DMS153 treated with DMSO at 0.1 percent for 48 hours (cell line): ENCODE measurements around the gene TRIM45.
"Not testable (repeated sequence)": the region's sequence is repeated elsewhere in the genome, so short reads cannot be mapped to it uniquely, and the experiment has no call there.

Source experiments
- DNase-seq: peaks from one replicate; lab custom pipeline; 2025; ENCODE audit not compliant: unreplicated experiment; lab: John Stamatoyannopoulos, UW

TRIM45 gene

DNA sequence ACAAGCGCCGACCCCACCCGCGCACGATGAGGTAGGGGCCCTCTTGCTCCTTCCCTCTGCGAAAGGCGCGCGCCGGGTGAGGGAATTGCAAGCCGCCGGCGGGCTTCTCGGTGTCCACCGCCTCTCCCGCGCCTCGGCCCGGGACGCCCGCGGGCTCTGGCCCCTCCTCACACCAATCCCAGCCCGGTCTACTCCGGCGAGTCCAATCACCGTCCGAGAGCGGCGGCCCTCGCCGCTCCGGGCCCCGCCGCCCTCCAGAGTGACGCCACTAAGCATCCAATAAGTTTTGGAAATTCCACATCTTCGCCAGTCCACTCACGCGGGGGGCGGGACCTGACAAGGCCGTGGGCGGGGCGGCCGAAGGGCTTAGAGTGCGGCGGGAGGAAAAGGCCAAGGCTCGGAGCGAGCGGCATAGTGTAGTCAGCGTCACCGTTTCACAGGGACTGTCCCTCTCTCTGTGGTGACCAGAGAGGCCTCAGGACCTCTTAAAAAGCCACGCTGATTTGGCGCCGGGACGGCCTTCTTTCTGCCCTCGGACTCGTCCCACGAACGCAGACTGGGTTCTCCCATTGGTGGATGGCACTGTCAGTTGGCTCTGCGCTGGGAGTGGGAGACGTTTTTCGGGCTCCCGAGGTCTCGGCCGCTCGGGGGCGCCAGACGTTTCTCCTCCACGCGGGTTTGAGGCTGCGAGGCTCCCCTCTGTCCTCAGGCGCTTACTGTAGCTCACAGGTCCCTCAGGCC is at the start of gene TRIM45:
Gene TRIM45, minus strand, starts transcription at position 161 of the 741 bp plus-strand sequence. CDS start 548 bp downstream, outside the sequence.
- DNase-seq: peak; percentile 95

- DNase-seq: no peak
Observed at GRCh38 chr1:117169871-117170596, 48.5 kb upstream of the TRIM45 start.

DNA sequence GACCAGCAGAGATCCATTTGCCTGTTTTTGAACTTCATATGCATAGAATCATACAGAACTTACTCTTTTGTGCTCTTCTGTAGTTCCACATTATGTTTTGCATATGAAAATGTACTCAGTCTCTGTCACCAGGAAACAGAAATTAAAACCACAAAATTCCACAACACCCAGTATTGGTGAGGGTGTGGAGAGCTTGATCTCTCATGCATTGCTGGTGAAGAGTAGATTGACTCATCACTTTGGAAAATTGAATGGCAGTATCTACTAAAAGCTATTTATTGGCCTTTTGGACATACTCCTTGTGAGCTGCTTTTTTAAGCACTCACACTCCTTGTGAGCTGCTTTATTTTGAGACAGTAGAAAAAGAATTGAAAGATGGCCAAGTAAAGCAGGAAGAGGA is 45.9 kb upstream of the TRIM45 start:
- no peak for DNase-seq

GRCh38 chr1:117166076-117166475 is 44.5 kb upstream of the TRIM45 start:
- DNase-seq: no peak

- DNase-seq: no peak
Observed at GRCh38 chr1:117164209-117164608, 42.7 kb upstream of the TRIM45 start.

DNA sequence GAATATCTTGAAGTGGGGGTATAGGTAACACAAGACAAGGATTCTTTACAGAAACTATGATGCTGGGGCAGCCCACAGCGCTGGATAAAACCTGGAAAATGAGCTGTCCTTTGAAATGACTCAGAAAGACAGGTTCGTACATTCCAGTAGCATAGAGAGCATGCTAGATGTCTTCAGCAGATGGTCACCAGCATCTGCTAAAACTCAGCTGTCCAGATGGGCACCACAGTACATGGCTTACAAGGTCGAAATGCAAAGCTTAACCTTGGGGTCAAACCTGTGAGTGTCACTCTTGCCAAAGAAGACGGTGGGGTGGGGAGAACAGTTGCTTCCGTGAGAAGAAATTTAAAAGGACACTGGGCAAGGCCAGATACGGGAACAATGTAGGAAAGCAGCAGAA is 41.3 kb upstream of the TRIM45 start:
- no peak for DNase-seq

DNA sequence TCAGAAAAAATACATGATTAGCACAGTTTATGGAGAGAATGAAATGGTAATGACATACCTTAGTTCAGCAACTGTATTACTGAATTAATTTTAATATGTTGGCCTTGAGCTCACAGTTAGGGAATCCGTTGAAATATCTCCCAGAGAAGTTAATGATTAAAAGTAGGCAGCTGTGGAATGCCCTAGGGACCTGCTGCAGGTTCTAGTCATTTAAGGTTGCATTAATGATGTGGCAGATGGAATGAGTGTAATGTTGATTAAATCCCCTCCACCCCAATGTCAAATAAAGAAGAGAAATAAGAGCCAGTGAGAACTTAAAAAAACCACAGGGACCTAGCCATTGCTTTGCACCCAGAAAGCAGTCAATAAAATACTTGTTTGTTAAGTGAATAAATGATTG is 40.3 kb upstream of the TRIM45 start:
- no peak for DNase-seq

GRCh38 chr1:117151305-117151704 is 29.8 kb upstream of the TRIM45 start:
- DNase-seq: not testable (repeated sequence)

GRCh38 chr1:117150316-117150715 is 28.8 kb upstream of the TRIM45 start:
- no peak for DNase-seq

- DNase-seq: no peak
Observed at GRCh38 chr1:117147856-117148588, 26.5 kb upstream of the TRIM45 start.

DNA sequence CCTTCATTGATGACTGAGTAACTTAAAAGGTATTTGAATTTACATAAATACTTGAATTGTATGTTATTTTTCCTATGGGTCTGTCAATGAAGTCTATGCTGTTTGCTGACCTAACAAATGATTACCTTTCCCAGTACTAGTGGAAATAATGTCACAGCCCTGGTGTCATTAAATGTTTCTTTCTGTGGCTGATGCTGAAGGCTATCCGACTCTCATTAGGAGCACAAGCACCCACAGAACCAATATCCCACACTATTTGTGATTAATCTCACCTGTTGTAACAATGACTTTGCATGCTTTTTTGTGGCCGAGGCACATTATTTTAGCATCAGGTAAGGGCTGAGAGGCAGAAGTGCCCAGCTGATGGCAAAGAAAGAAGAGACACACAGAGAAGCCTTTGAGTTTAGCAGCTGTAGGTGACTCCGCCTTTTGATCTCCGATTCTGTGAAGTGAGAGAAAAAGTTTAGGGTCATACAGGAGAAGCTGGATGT is 25.8 kb upstream of the TRIM45 start:
- no peak for DNase-seq

DNA sequence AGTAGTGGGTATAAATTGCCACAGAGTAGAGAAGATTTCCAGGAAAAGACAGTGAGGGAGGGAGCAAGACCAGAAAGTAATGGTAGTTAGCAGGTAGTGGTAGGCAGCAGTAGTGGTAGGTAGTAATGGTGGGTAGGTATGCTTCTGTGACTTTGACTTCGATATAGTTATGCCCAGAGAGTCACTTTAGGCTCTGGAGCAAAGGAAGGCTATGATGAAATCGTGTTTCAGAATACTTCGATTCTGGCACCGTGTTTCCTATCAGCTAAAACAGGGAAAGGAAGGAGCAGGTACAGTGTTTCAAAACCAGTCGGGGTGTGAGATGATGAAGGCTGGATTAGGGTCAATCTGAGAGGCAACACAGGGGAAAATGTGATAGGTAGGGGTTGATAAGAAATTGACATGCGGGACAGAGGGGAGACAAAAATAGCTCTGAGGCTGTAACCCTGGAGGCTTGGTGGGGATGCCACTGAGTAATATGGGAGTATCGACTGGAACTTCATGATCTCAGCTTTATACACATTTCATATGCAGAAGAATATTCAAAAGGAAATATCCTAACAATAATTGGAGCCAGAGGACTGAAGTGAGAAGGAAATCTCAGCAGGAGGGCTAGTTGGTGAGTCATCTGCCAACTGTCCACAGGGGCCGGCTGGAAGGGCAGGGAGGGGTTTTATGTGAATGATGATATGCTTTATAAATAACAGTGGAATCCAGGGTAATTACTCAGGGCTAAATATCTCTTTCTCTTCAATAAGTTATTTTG is 25.2 kb upstream of the TRIM45 start:
- DNase-seq: no peak

GRCh38 chr1:117146072-117146471 is 24.5 kb upstream of the TRIM45 start:
- DNase-seq: no peak

DNA sequence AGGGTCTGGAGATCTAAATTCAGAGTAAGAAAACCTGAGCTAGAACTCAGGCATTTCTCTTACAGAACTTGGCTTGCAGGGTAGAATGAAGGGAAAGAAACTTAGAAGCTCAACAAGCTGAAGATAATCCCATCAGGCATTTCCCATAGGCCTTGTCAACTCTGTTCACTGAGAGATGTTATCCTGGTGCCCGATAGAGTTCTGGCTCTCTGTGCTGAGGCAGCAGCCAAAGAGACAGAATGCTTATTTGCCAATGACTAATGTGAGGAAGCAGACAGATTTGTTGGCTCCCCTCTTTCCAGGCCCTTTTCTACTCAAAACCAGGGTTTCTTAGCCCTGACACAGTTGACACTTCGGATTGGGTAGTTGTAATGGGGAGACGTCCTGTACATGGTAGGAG is 22.3 kb upstream of the TRIM45 start:
- DNase-seq: no peak

- no peak for DNase-seq
Observed at GRCh38 chr1:117143172-117143571, 21.6 kb upstream of the TRIM45 start.

DNA sequence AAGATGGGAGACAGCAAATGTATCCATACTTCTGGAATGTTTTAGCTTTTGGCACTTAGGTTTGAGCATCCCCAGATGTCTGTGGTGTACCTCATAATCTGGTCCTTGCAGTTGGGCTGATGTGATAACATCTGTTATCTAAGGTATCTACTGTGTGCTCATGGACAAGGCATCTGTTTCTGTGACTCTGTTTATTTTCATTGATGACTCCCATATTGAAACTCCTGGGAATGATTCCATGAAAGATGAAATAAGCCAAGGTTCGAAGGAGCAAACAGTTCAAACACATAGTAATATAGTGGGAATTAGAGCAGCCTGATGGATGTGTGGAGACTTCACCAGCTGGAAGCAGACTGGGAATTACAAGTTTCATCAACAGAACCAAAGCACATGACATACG is 20.7 kb upstream of the TRIM45 start:
- DNase-seq: no peak

DNA sequence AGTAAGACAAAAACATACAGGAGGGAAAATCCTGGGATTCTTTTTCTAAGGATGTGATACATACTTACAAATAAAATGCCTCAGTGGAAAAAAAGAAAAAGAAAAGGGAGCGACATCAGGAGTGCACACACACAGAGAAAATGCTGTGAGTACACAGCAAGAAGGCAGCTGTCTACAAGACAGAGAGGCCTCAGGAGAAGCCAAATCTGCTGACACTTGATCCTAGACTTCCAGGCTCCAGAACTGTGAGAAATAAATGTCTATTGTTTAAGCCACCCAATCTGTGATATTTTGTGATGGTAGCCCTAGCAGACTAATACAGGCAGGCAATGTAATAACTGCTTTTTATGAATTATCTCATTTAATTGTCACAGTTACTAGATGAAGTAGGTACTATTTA is 17.0 kb upstream of the TRIM45 start:
- no peak for DNase-seq

DNA sequence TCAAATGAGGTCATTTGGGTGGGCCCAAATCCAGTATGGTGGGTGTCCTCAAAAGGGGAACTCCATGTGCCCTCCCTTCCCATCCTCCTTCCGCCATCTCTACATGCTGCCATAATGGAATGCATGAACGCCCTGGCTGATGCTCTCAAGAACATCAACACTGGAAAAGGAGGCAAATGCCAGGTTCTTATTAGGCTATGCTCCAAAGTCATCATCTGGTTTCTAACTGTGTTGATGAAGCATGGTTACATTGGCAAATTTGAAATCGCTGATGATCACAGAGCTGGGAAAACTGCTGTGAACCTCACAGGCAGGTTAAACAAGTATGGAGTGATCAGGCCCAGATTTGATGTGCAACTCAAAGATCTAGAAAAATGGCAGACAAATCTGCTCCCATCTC is 16.6 kb upstream of the TRIM45 start:
- DNase-seq: no peak

DNA sequence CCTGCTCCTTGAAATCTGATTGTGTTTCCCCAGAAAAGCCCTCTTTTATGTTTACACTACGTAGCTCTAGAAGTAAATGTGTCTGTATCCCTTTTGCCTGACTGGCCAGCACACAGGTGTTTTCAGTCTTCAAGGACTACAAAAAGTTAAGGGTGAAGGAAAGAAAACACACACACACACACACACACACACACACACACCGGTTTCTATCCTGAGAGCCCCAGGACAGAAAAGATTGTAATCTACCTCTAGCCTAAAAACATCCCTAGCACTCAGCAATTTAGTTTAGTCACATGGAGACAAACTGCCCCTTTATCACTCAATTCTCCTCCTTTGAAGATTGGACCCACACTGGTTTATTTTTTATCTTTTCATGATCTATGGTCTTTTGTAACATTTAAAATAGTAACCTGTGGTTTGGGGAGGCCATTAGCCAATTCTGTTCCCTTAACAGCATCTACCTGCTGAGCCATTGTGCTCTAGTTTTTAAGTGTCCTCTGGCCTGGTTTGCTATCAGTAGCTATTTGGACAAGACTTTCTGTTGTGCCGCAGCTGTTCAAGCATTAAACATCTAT is 15.8 kb upstream of the TRIM45 start:
- DNase-seq: no peak

- no peak for DNase-seq
Observed at GRCh38 chr1:117136749-117137148, 15.2 kb upstream of the TRIM45 start.

- DNase-seq: no peak
Observed at GRCh38 chr1:117135329-117135728, 13.8 kb upstream of the TRIM45 start.
